MCF 10A (cell line): ENCODE measurements around the gene SLC44A5. TPM values are rescaled to one million over a fixed set of nuclear protein-coding genes. Genes with fewer than 3 reads are reported as not detected.
"Not testable (repeated sequence)": the region's sequence is repeated elsewhere in the genome, so short reads cannot be mapped to it uniquely, and the experiment has no call there.

Experiments
- BruUV-seq: library from RNA; stranded (reverse); fragments of 400-500 nt; replicated peaks from 2 replicates; lab custom pipeline; 2021; lab: Mats Ljungman, UMichigan
- CTCF ChIA-PET: fragments of 300-600 bp; sonication (Branson Sonifier 250); formaldehyde crosslinking; extraction: SDS; loops from one replicate; lab custom pipeline; 2021; ENCODE audit warnings: antibody characterized with exemption, inconsistent platforms; lab: Yijun Ruan, JAX
- POLR2A ChIA-PET: fragments of 300-600, 350-650 bp; sonication (Branson Sonifier 250); formaldehyde crosslinking; extraction: SDS; loops from one replicate; lab custom pipeline; 2020; ENCODE audit warnings: antibody characterized with exemption, inconsistent platforms; lab: Yijun Ruan, JAX
- DNase-seq: peaks from one replicate; pipeline ENCODE4 v3.0.0-alpha.2; 2018; ENCODE audit not compliant: unreplicated experiment
- H3K27ac Mint-ChIP-seq: one replicate; pipeline ENCODE4 v1.8.0; 2022; ENCODE audit warnings: mild to moderate bottlenecking, low read depth, mixed read lengths; ENCODE audit not compliant: unreplicated experiment
- H3K27me3 Mint-ChIP-seq: one replicate; pipeline ENCODE4 v1.8.0; 2022; ENCODE audit warnings: mixed read lengths; ENCODE audit not compliant: insufficient read depth, unreplicated experiment
- H3K36me3 Mint-ChIP-seq: one replicate; pipeline ENCODE4 v1.8.0; 2022; ENCODE audit warnings: mild to moderate bottlenecking, moderate library complexity, mixed read lengths; ENCODE audit not compliant: insufficient read depth, unreplicated experiment
- H3K4me1 Mint-ChIP-seq: one replicate; pipeline ENCODE4 v1.8.0; 2022; ENCODE audit warnings: mixed read lengths; ENCODE audit not compliant: insufficient read depth, unreplicated experiment
- H3K4me3 Mint-ChIP-seq: one replicate; pipeline ENCODE4 v1.8.0; 2022; ENCODE audit warnings: mild to moderate bottlenecking, moderate library complexity, mixed read lengths; ENCODE audit not compliant: unreplicated experiment
- H3K9me3 Mint-ChIP-seq: one replicate; pipeline ENCODE4 v1.8.0; 2022; ENCODE audit warnings: mixed read lengths; ENCODE audit not compliant: unreplicated experiment
- CTCF ChIP-seq: fragments of 200-600 bp; IDR thresholded peaks from one replicate; pipeline ENCODE4 v1.8.0; 2022; ENCODE audit warnings: antibody characterized with exemption, mild to moderate bottlenecking; ENCODE audit not compliant: unreplicated experiment
- intact Hi-C: fragments of 100-400 bp; cut with micrococcal nuclease; formaldehyde crosslinking; loops from 2 replicates; pipeline ENCODE4 v1.14.1; 2022
- total RNA-seq: library from RNA; stranded (reverse); gene quantifications from 2 replicates; pipeline ENCODE4 v1.2.3, GENCODE V29; 2022

The SLC44A5 gene
- total RNA-seq, 1 experiment from 2014 or later = 14.3 TPM

- intact Hi-C loops = no loop called here
- H3K27ac Mint-ChIP-seq = no peak overlapping the region
- DNase-seq = no peak
- CTCF ChIA-PET = interaction anchor here (0.6 to 2.1 kb wide), 5 partner anchors 8 to 438 kb away, joined by 3 to 9 read pairs (median 5); no protein-coding TSS in a partner anchor
- no peak overlapping the region for H3K4me3 Mint-ChIP-seq
- H3K4me1 Mint-ChIP-seq = no peaks in the 10 kb centered on the region
- no peaks in the 10 kb centered on the region for H3K27me3 Mint-ChIP-seq
- TF ChIP-seq CTCF = no peak
- H3K9me3 Mint-ChIP-seq = no peaks in the 10 kb centered on the region
- H3K36me3 Mint-ChIP-seq = no peaks in the 10 kb centered on the region
- no TSS peak for BruUV-seq
- POLR2A ChIA-PET = no interaction called here
Observed at GRCh38 chr1:75258351-75258750, 352.6 kb downstream of the SLC44A5 start.

GRCh38 chr1:75257424-75257823, 353.5 kb downstream of the SLC44A5 start:
- DNase-seq = no peak
- no peaks in the 10 kb centered on the region for H3K27me3 Mint-ChIP-seq
- no peaks in the 10 kb centered on the region for H3K4me1 Mint-ChIP-seq
- BruUV-seq = no TSS peak
- POLR2A ChIA-PET = interaction anchor here (1.7 kb wide), 1 partner anchor 9 kb away, joined by 6 read pairs; no protein-coding TSS in a partner anchor
- H3K27ac Mint-ChIP-seq = no peak overlapping the region
- TF ChIP-seq CTCF = no peak
- no peaks in the 10 kb centered on the region for H3K36me3 Mint-ChIP-seq
- intact Hi-C loops = no loop called here
- CTCF ChIA-PET = interaction anchor here (1.1 to 2.1 kb wide), 5 partner anchors 9 to 376 kb away, joined by 3 to 9 read pairs (median 5); no protein-coding TSS in a partner anchor
- H3K4me3 Mint-ChIP-seq = no peak overlapping the region
- H3K9me3 Mint-ChIP-seq = no peaks in the 10 kb centered on the region

- BruUV-seq, H3K36me3 Mint-ChIP-seq, H3K27me3 Mint-ChIP-seq, intact Hi-C loops, H3K9me3 Mint-ChIP-seq, H3K4me3 Mint-ChIP-seq, DNase-seq, H3K4me1 Mint-ChIP-seq, H3K27ac Mint-ChIP-seq: not testable (repeated sequence)
- ChIA-PET CTCF (interaction anchor here (0.6 to 2.1 kb wide), 4 partner anchors 9 to 598 kb away, joined by 3 to 11 read pairs (median 4); no protein-coding TSS in a partner anchor), POLR2A (interaction anchor here (0.7 kb wide), 1 partner anchor 313 kb away, joined by 3 read pairs; no protein-coding TSS in a partner anchor)
Observed at GRCh38 chr1:75250114-75250513, 360.8 kb downstream of the SLC44A5 start.

- POLR2A ChIA-PET = no interaction called here
Observed at GRCh38 chr1:75245239-75245638, 365.7 kb downstream of the SLC44A5 start.

More at GRCh38 chr1:75245239-75245638, 365.7 kb downstream of the SLC44A5 start:
- intact Hi-C loops = no loop called here
- TF ChIP-seq CTCF = no peak
- H3K9me3 Mint-ChIP-seq = no peaks in the 10 kb centered on the region
- no peaks in the 10 kb centered on the region for H3K27me3 Mint-ChIP-seq
- DNase-seq = no peak
- H3K4me1 Mint-ChIP-seq = no peaks in the 10 kb centered on the region
- CTCF ChIA-PET = interaction anchor here (0.7 to 1.4 kb wide), 3 partner anchors 11 to 130 kb away, joined by 3 to 5 read pairs (median 4); no protein-coding TSS in a partner anchor
- H3K4me3 Mint-ChIP-seq = no peak overlapping the region
- no peak overlapping the region for H3K27ac Mint-ChIP-seq
- BruUV-seq = no TSS peak
- peaks cover 9% of the 10 kb centered on the region for H3K36me3 Mint-ChIP-seq
